CD4-positive, alpha-beta memory T cell (primary cell): ENCODE measurements around the gene KIFC3. TPM values are rescaled to one million over a fixed set of nuclear protein-coding genes. Genes with fewer than 3 reads are reported as not detected.

ENCODE experiments used
- CTCF ChIA-PET: fragments of 350-600 bp; sonication (Branson Sonifier 250); formaldehyde crosslinking; loops from one replicate; lab custom pipeline; 2021; ENCODE audit warnings: inconsistent platforms; ENCODE audit not compliant: partially characterized antibody; lab: Charles Lee
- POLR2A ChIA-PET: fragments of 350-600 bp; sonication (Branson Sonifier 250); formaldehyde crosslinking; loops from one replicate; lab custom pipeline; 2021; ENCODE audit not compliant: partially characterized antibody; lab: Charles Lee
- DNase-seq, 5 donors: peaks; one replicate each; pipeline versions ENCODE4 v3.0.0 to v3.0.0-alpha.2; 2020 to 2022; ENCODE audit warnings: mixed read lengths in 1 of 5
- H3K27ac ChIP-seq: one replicate; pipeline ENCODE4 v1.7.0; 2013; ENCODE audit warnings: low read depth, low read length
- H3K27me3 ChIP-seq: 2 replicates; pipeline ENCODE4 v1.7.0; 2013; ENCODE audit warnings: mild to moderate bottlenecking, low read length, moderate library complexity; ENCODE audit not compliant: insufficient read depth
- H3K36me3 ChIP-seq: 2 replicates; pipeline ENCODE4 v1.7.0; 2013; ENCODE audit warnings: mild to moderate bottlenecking, low read length, moderate library complexity; ENCODE audit not compliant: insufficient read depth
- H3K4me1 ChIP-seq: 2 replicates; pipeline ENCODE4 v1.7.0; 2013; ENCODE audit warnings: mild to moderate bottlenecking, low read length, moderate library complexity; ENCODE audit not compliant: insufficient read depth
- H3K4me3 ChIP-seq, 2 donors: one replicate each; pipeline ENCODE4 v1.7.0; 2013; ENCODE audit warnings: low read length in 2 of 2, mild to moderate bottlenecking in 1 of 2
- H3K9me3 ChIP-seq, 2 donors: one replicate each; pipeline ENCODE4 v1.7.0; 2013; ENCODE audit warnings: low read length in 2 of 2, control low read depth in 1 of 2; ENCODE audit not compliant: control insufficient read depth in 1 of 2
- H3K27ac Mint-ChIP-seq, 7 donors: one replicate each; pipeline ENCODE4 v1.8.0; 2020 to 2021; ENCODE audit warnings: mixed read lengths in 7 of 7, mild to moderate bottlenecking in 6 of 7, inconsistent platforms in 3 of 7, moderate library complexity in 3 of 7
- H3K27me3 Mint-ChIP-seq, 2 donors: one replicate each; pipeline ENCODE4 v1.8.0; 2020 to 2021; ENCODE audit warnings: mixed read lengths in 2 of 2
- H3K36me3 Mint-ChIP-seq, 2 donors: one replicate each; pipeline ENCODE4 v1.8.0; 2020 to 2021; ENCODE audit warnings: mixed read lengths in 2 of 2, inconsistent platforms in 1 of 2, mild to moderate bottlenecking in 1 of 2
- H3K4me1 Mint-ChIP-seq, 4 donors: one replicate each; pipeline ENCODE4 v1.8.0; 2020 to 2021; ENCODE audit warnings: mixed read lengths in 4 of 4, mild to moderate bottlenecking in 1 of 4
- H3K4me3 Mint-ChIP-seq, 8 donors: one replicate each; pipeline ENCODE4 v1.8.0; 2020 to 2021; ENCODE audit warnings: mixed read lengths in 8 of 8, mild to moderate bottlenecking in 7 of 8, moderate library complexity in 6 of 8, inconsistent platforms in 3 of 8
- H3K9me3 Mint-ChIP-seq, 8 donors: one replicate each; pipeline ENCODE4 v1.8.0; 2020 to 2021; ENCODE audit warnings: mixed read lengths in 8 of 8, mild to moderate bottlenecking in 5 of 8, inconsistent platforms in 3 of 8, moderate library complexity in 1 of 8
- intact Hi-C: fragments of 100-400 bp; cut with micrococcal nuclease; formaldehyde crosslinking; loops from one replicate; pipeline ENCODE4 v1.15.1; 2023
- polyA plus RNA-seq, 2 donors: library from polyadenylated mRNA; unstranded; fragments of 300-500 nt; fragmentation: Illumina TruSeq; gene quantifications; one replicate each; pipeline ENCODE4 v1.2.3, GENCODE V29; 2021
- total RNA-seq, 2 experiments: library from RNA; stranded (reverse); gene quantifications; one replicate each; pipeline ENCODE4 v1.2.3, GENCODE V29; 2021

Gene KIFC3
- total and polyA plus RNA-seq, 4 experiments from 2014 or later = 1.6 to 1.9 TPM; not detected in 2

- no peak overlapping the region for H3K27ac ChIP-seq
- ChIA-PET CTCF (interaction anchor here (1.1 to 1.6 kb wide), 2 partner anchors 9 to 13 kb away, joined by 3 to 5 read pairs; no protein-coding TSS in a partner anchor), POLR2A (interaction anchor here (1.1 to 1.6 kb wide), 4 partner anchors 10 to 192 kb away, joined by 3 to 4 read pairs (median 3); partner anchors contain the start of genes USB1 and ZNF319)
- H3K4me1 Mint-ChIP-seq = peaks cover 16 to 41% (median 24%) of the 10 kb centered on the region in 4 donors
- H3K4me3 Mint-ChIP-seq = peak overlapping the region in 7 of 8 donors; percentile 46 to 84 (median 75)
- H3K4me3 ChIP-seq = no peak overlapping the region
- no peaks in the 10 kb centered on the region for H3K36me3 ChIP-seq
- H3K27me3 ChIP-seq = no peaks in the 10 kb centered on the region
- DNase-seq = no peak
- no peaks in the 10 kb centered on the region for H3K36me3 Mint-ChIP-seq
- no peaks in the 10 kb centered on the region for H3K9me3 ChIP-seq
- no peaks in the 10 kb centered on the region for H3K9me3 Mint-ChIP-seq
- peak overlapping the region in 5 of 7 donors; percentile 23 to 91 (median 45) for H3K27ac Mint-ChIP-seq
- peaks cover 34% of the 10 kb centered on the region for H3K4me1 ChIP-seq
- peaks cover 2 to 7% of the 10 kb centered on the region in 2 donors for H3K27me3 Mint-ChIP-seq
- intact Hi-C loops = no loop called here
These were observed 6.4 kb upstream of the KIFC3 start for GRCh38 chr16:57808589-57809228.

GRCh38 chr16:57807968-57808528, 5.8 kb upstream of the KIFC3 start:
- H3K27me3 ChIP-seq = no peaks in the 10 kb centered on the region
- peaks cover 2 to 7% of the 10 kb centered on the region in 2 donors for H3K27me3 Mint-ChIP-seq
- intact Hi-C loops = no loop called here
- H3K27ac ChIP-seq = no peak overlapping the region
- no peaks in the 10 kb centered on the region for H3K36me3 ChIP-seq
- H3K36me3 Mint-ChIP-seq = no peaks in the 10 kb centered on the region
- peak overlapping the region in 7 of 8 donors; percentile 46 to 84 (median 75) for H3K4me3 Mint-ChIP-seq
- POLR2A ChIA-PET = interaction anchor here (1.2 to 1.4 kb wide), 2 partner anchors 11 to 191 kb away, joined by 3 read pairs; no protein-coding TSS in a partner anchor
- no peaks in the 10 kb centered on the region for H3K9me3 ChIP-seq
- CTCF ChIA-PET = interaction anchor here (1.1 to 1.6 kb wide), 2 partner anchors 8 to 12 kb away, joined by 3 to 5 read pairs; no protein-coding TSS in a partner anchor
- peaks cover 16 to 39% (median 25%) of the 10 kb centered on the region in 4 donors for H3K4me1 Mint-ChIP-seq
- no peaks in the 10 kb centered on the region for H3K9me3 Mint-ChIP-seq
- peak overlapping the region in 5 of 7 donors; percentile 23 to 91 (median 45) for H3K27ac Mint-ChIP-seq
- peaks cover 37% of the 10 kb centered on the region for H3K4me1 ChIP-seq
- DNase-seq = peak in 4 of 5 donors; percentile 29 to 59 (median 34)
- no peak overlapping the region for H3K4me3 ChIP-seq

- peaks cover 6 to 13% of the 10 kb centered on the region in 2 donors for H3K27me3 Mint-ChIP-seq
- peaks cover 43% of the 10 kb centered on the region for H3K4me1 ChIP-seq
- no peaks in the 10 kb centered on the region for H3K27me3 ChIP-seq
- H3K27ac ChIP-seq = no peak overlapping the region
- no peak for DNase-seq
- no peaks in the 10 kb centered on the region for H3K36me3 Mint-ChIP-seq
- peak overlapping the region in 1 of 7 donors; percentile 75 for H3K27ac Mint-ChIP-seq
- no peak overlapping the region for H3K4me3 ChIP-seq
- POLR2A ChIA-PET = interaction anchor here (1.4 kb wide), 1 partner anchor 192 kb away, joined by 3 read pairs; no protein-coding TSS in a partner anchor
- H3K4me1 Mint-ChIP-seq = peaks cover 22 to 46% (median 30%) of the 10 kb centered on the region in 4 donors
- intact Hi-C loops = no loop called here
- H3K4me3 Mint-ChIP-seq = peak overlapping the region in 4 of 8 donors; percentile 33 to 80 (median 68)
- CTCF ChIA-PET = interaction anchor here (1.1 to 1.6 kb wide), 2 partner anchors 8 to 12 kb away, joined by 3 to 5 read pairs; no protein-coding TSS in a partner anchor
- no peaks in the 10 kb centered on the region for H3K9me3 Mint-ChIP-seq
- H3K9me3 ChIP-seq = no peaks in the 10 kb centered on the region
- H3K36me3 ChIP-seq = no peaks in the 10 kb centered on the region
These were observed 5.1 kb upstream of the KIFC3 start for GRCh38 chr16:57807252-57807967.

- Mint-ChIP-seq H3K9me3 (no peaks in the 10 kb centered on the region), H3K4me3 (no peak overlapping the region), H3K27ac (no peak overlapping the region), H3K27me3 (peaks cover 6 to 13% of the 10 kb centered on the region in 2 donors), H3K4me1 (peaks cover 21 to 47% (median 28%) of the 10 kb centered on the region in 4 donors), H3K36me3 (no peaks in the 10 kb centered on the region)
- H3K4me3 ChIP-seq = no peak overlapping the region
- no peaks in the 10 kb centered on the region for H3K36me3 ChIP-seq
- peaks cover 45% of the 10 kb centered on the region for H3K4me1 ChIP-seq
- intact Hi-C loops = no loop called here
- no peak overlapping the region for H3K27ac ChIP-seq
- H3K27me3 ChIP-seq = no peaks in the 10 kb centered on the region
- ChIA-PET CTCF (interaction anchor here (0.6 to 1.4 kb wide), 2 partner anchors 15 to 94 kb away, joined by 3 to 4 read pairs; no protein-coding TSS in a partner anchor), POLR2A (interaction anchor here (1.2 kb wide), 1 partner anchor 343 kb away, joined by 3 read pairs; the partner anchor contains the start of gene POLR2C)
- no peak for DNase-seq
- H3K9me3 ChIP-seq = no peaks in the 10 kb centered on the region
These were observed 2.9 kb upstream of the KIFC3 start for GRCh38 chr16:57805176-57805575.

GRCh38 chr16:57804111-57804837, 2.0 kb upstream of the KIFC3 start:
- Mint-ChIP-seq H3K27ac (no peak overlapping the region), H3K4me1 (peaks cover 24 to 46% (median 29%) of the 10 kb centered on the region in 4 donors), H3K9me3 (no peaks in the 10 kb centered on the region), H3K27me3 (peaks cover 7 to 13% of the 10 kb centered on the region in 2 donors), H3K4me3 (no peak overlapping the region), H3K36me3 (no peaks in the 10 kb centered on the region)
- H3K36me3 ChIP-seq = no peaks in the 10 kb centered on the region
- H3K9me3 ChIP-seq = no peaks in the 10 kb centered on the region
- H3K4me1 ChIP-seq = peaks cover 46% of the 10 kb centered on the region
- intact Hi-C loops = no loop called here
- CTCF ChIA-PET = interaction anchor here (0.6 to 1.4 kb wide), 5 partner anchors 9 to 823 kb away, joined by 3 read pairs; no protein-coding TSS in a partner anchor
- no peaks in the 10 kb centered on the region for H3K27me3 ChIP-seq
- DNase-seq = no peak
- H3K4me3 ChIP-seq = no peak overlapping the region
- no peak overlapping the region for H3K27ac ChIP-seq
- POLR2A ChIA-PET = interaction anchor here (0.6 to 1.2 kb wide), 2 partner anchors 194 to 342 kb away, joined by 3 read pairs; partner anchors contain the start of gene POLR2C

GRCh38 chr16:57803134-57803990, 1.1 kb upstream of the KIFC3 start:
- no peaks in the 10 kb centered on the region for H3K36me3 ChIP-seq
- H3K27ac Mint-ChIP-seq = peak overlapping the region in 4 of 7 donors; percentile 65 to 93 (median 80)
- H3K27me3 Mint-ChIP-seq = peaks cover 7 to 12% of the 10 kb centered on the region in 2 donors
- no peak for DNase-seq
- no peaks in the 10 kb centered on the region for H3K27me3 ChIP-seq
- H3K4me3 ChIP-seq = no peak overlapping the region
- intact Hi-C loops = no loop called here
- ChIA-PET CTCF (interaction anchor here (1.0 to 1.3 kb wide), 2 partner anchors 9 to 15 kb away, joined by 3 read pairs; no protein-coding TSS in a partner anchor), POLR2A (interaction anchor here (0.6 kb wide), 1 partner anchor 14 kb away, joined by 4 read pairs; no protein-coding TSS in a partner anchor)
- no peaks in the 10 kb centered on the region for H3K9me3 ChIP-seq
- H3K36me3 Mint-ChIP-seq = no peaks in the 10 kb centered on the region
- H3K4me3 Mint-ChIP-seq = peak overlapping the region; percentile 86 to 95 (median 89)
- H3K9me3 Mint-ChIP-seq = no peaks in the 10 kb centered on the region
- H3K4me1 Mint-ChIP-seq = peaks cover 23 to 46% (median 29%) of the 10 kb centered on the region in 4 donors
- peaks cover 40% of the 10 kb centered on the region for H3K4me1 ChIP-seq
- H3K27ac ChIP-seq = no peak overlapping the region
